Adrenal gland (tissue), 5 donors: ENCODE results near the gene GRID1.
"Not testable (repeated sequence)": the region's sequence is repeated elsewhere in the genome, so short reads cannot be mapped to it uniquely, and the experiment has no call there.

Experiments
- CTCF ChIP-seq, 6 experiments: fragments of 450-650 bp in 4 of 6; fragments of 200-600 bp in 2 of 6; sonication (generic) in 1 of 6; IDR thresholded peaks; 1 replicate in 5 of 6; 2 replicates in 1 of 6; pipeline versions ENCODE4 v1.5.1 to v1.8.0; 2016 to 2021; ENCODE audit warnings: antibody characterized with exemption in 6 of 6, mild to moderate bottlenecking in 2 of 6, moderate library complexity in 1 of 6
- POLR2A ChIP-seq, 2 donors: fragments of 450-650 bp; IDR thresholded peaks; one replicate each; pipeline ENCODE4 v1.6.1; 2017; ENCODE audit warnings: antibody characterized with exemption in 2 of 2, mild to moderate bottlenecking in 2 of 2, moderate library complexity in 1 of 2
- donor health status: DM: no; HTN: no; CAD: no.

GRCh38 chr10:85838660-85839059, 527.9 kb downstream of the GRID1 start:
- TF ChIP-seq POLR2A, CTCF (IDR thresholded peaks at IDR 0.05): not testable (repeated sequence)
